OCI-LY3 (cell line): ENCODE results near the gene SLC12A7.

ENCODE experiments used
- H2AFZ ChIP-seq: fragments of 200-600, 300-600 bp; shearing (Covaris generic); 2 replicates; pipeline ENCODE4 v1.6.0; 2014; ENCODE audit warnings: antibody characterized with exemption, low read depth, low read length
- H3K27ac ChIP-seq: fragments of 200-600, 300-600 bp; sonication (generic); 2 replicates; pipeline ENCODE4 v1.5.1; 2014; ENCODE audit warnings: mild to moderate bottlenecking, low read length, moderate library complexity, mixed read lengths
- H3K27me3 ChIP-seq: fragments of 200-600, 300-600 bp; sonication (generic); 2 replicates; pipeline ENCODE4 v1.6.1; 2014; ENCODE audit warnings: low read depth, low read length, mixed read lengths
- H3K36me3 ChIP-seq: fragments of 200-600, 300-600 bp; sonication (generic); replicated peaks from 2 replicates; pipeline ENCODE3; 2014; ENCODE audit warnings: low read depth, low read length, mixed read lengths
- H3K4me1 ChIP-seq: fragments of 300-600, 200-600 bp; sonication (generic); 2 replicates; pipeline ENCODE4 v1.6.1; 2014; ENCODE audit warnings: low read length, mixed read lengths
- H3K4me2 ChIP-seq: fragments of 200-600, 300-600 bp; sonication (generic); 2 replicates; pipeline ENCODE4 v1.6.1; 2014; ENCODE audit warnings: low read length, mixed read lengths
- H3K4me3 ChIP-seq: fragments of 300-600, 200-600 bp; sonication (generic); 2 replicates; pipeline ENCODE4 v1.5.1; 2014; ENCODE audit warnings: antibody characterized with exemption, mild to moderate bottlenecking, low read length, moderate library complexity
- H3K79me2 ChIP-seq: fragments of 300-600, 200-600 bp; shearing (Covaris generic); 2 replicates; pipeline ENCODE4 v1.6.1; 2014; ENCODE audit warnings: mild to moderate bottlenecking, low read length, mixed read lengths
- H3K9ac ChIP-seq: fragments of 300-600, 200-600 bp; shearing (Covaris generic); 2 replicates; pipeline ENCODE4 v1.6.0; 2014; ENCODE audit warnings: mild to moderate bottlenecking, low read length, moderate library complexity
- H3K9me3 ChIP-seq: fragments of 200-600, 300-600 bp; shearing (Covaris generic); 2 replicates; pipeline ENCODE4 v1.6.1; 2014; ENCODE audit warnings: low read length, mixed read lengths; ENCODE audit not compliant: insufficient read depth
- H4K20me1 ChIP-seq: fragments of 200-600, 300-600 bp; sonication (generic); 2 replicates; pipeline ENCODE4 v1.6.1; 2016; ENCODE audit warnings: low read length, mixed read lengths; ENCODE audit not compliant: insufficient read depth
- CTCF ChIP-seq: fragments of 200-600, 300-600 bp; sonication (generic); IDR thresholded peaks from 2 replicates; pipeline ENCODE4 v1.5.1; 2014; ENCODE audit warnings: antibody characterized with exemption, low read length, low read depth
- EZH2phosphoT487 ChIP-seq: fragments of 200-600 bp; shearing (Covaris generic); IDR thresholded peaks from 2 replicates; pipeline ENCODE4 v1.6.1; 2018; ENCODE audit warnings: antibody characterized with exemption, mixed run types, low read depth

Gene SLC12A7

GRCh38 chr5:1057485-1058082 is 54.3 kb downstream of the SLC12A7 start:
- no peak overlapping the region for H3K4me3 ChIP-seq
- H3K36me3 ChIP-seq = no peaks in the 10 kb centered on the region
- H3K27me3 ChIP-seq = no peaks in the 10 kb centered on the region
- H3K9me3 ChIP-seq = no peaks in the 10 kb centered on the region
- no peak overlapping the region for H3K9ac ChIP-seq
- H3K4me2 ChIP-seq = no peak overlapping the region
- H3K79me2 ChIP-seq = no peaks in the 10 kb centered on the region
- no peak overlapping the region for H2AFZ ChIP-seq
- H3K4me1 ChIP-seq = no peaks in the 10 kb centered on the region
- TF ChIP-seq EZH2phosphoT487 = no peak
- H3K27ac ChIP-seq = no peak overlapping the region
- H4K20me1 ChIP-seq = no peaks in the 10 kb centered on the region

GRCh38 chr5:1056611-1057484 is 55.0 kb downstream of the SLC12A7 start:
- Histone ChIP-seq H3K27me3 (no peaks in the 10 kb centered on the region), H3K27ac (no peak overlapping the region), H4K20me1 (no peaks in the 10 kb centered on the region), H3K4me1 (no peaks in the 10 kb centered on the region), H3K9ac (no peak overlapping the region), H3K9me3 (no peaks in the 10 kb centered on the region), H3K79me2 (no peaks in the 10 kb centered on the region), H3K4me3 (no peak overlapping the region), H2AFZ (no peak overlapping the region), H3K36me3 (no peaks in the 10 kb centered on the region), H3K4me2 (no peak overlapping the region)
- TF ChIP-seq CTCF (no peak), EZH2phosphoT487 (no peak)

- Histone ChIP-seq H3K27ac (no peak overlapping the region), H4K20me1 (no peaks in the 10 kb centered on the region), H3K79me2 (no peaks in the 10 kb centered on the region), H3K36me3 (no peaks in the 10 kb centered on the region), H2AFZ (no peak overlapping the region), H3K27me3 (no peaks in the 10 kb centered on the region), H3K4me2 (no peak overlapping the region), H3K4me3 (no peak overlapping the region), H3K9ac (no peak overlapping the region), H3K9me3 (no peaks in the 10 kb centered on the region), H3K4me1 (no peaks in the 10 kb centered on the region)
- TF ChIP-seq EZH2phosphoT487 (no peak), CTCF (no peak)
Measured at GRCh38 chr5:1055896-1056610, 55.8 kb downstream of the SLC12A7 start.

- no peaks in the 10 kb centered on the region for H3K9me3 ChIP-seq
- H3K27ac ChIP-seq = no peak overlapping the region
- H2AFZ ChIP-seq = no peak overlapping the region
- no peaks in the 10 kb centered on the region for H3K36me3 ChIP-seq
- H4K20me1 ChIP-seq = no peaks in the 10 kb centered on the region
- H3K79me2 ChIP-seq = no peaks in the 10 kb centered on the region
- no peak overlapping the region for H3K4me3 ChIP-seq
- no peak for TF ChIP-seq CTCF
- no peak for TF ChIP-seq EZH2phosphoT487
- no peak overlapping the region for H3K4me2 ChIP-seq
- no peaks in the 10 kb centered on the region for H3K4me1 ChIP-seq
- no peak overlapping the region for H3K9ac ChIP-seq
- no peaks in the 10 kb centered on the region for H3K27me3 ChIP-seq
Measured at GRCh38 chr5:1054799-1055775, 56.8 kb downstream of the SLC12A7 start.
